Measurements from ENCODE around the gene TSFM.

DNA sequence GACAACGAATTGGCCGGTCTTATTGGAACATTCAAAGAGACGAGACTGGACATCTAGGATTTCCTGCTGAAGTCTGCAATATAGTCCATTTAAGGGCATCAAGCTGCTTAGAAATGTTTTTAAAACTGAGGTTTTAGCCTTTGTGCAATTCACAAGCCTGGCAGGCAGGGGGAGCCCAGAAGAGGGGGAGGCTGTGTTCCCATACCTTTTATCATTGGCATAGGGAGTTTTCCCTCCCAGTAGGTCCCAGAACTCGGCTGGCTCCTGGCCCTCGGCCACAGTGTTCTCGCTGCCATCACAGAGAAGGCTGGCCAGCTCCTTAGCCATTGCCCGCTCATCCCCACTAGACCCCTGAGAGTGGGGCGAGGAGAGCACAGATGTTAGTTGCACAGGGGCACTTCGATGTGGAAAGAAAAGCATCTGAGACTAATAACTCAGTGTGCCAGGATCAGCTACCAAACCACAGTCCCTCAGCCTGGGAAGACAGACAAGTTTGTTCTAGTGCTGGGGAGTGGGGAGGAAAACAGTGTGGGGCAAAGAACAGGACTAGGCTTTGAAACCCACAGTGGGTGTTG, 20.8 kb downstream of the TSFM start:
- TF ChIP-seq, protein P1, sequence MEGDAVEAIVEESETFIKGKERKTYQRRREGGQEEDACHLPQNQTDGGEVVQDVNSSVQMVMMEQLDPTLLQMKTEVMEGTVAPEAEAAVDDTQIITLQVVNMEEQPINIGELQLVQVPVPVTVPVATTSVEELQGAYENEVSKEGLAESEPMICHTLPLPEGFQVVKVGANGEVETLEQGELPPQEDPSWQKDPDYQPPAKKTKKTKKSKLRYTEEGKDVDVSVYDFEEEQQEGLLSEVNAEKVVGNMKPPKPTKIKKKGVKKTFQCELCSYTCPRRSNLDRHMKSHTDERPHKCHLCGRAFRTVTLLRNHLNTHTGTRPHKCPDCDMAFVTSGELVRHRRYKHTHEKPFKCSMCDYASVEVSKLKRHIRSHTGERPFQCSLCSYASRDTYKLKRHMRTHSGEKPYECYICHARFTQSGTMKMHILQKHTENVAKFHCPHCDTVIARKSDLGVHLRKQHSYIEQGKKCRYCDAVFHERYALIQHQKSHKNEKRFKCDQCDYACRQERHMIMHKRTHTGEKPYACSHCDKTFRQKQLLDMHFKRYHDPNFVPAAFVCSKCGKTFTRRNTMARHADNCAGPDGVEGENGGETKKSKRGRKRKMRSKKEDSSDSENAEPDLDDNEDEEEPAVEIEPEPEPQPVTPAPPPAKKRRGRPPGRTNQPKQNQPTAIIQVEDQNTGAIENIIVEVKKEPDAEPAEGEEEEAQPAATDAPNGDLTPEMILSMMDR (IDR thresholded peaks at IDR 0.05): peak; percentile 47 to 82 (median 68)
- no peak for TF ChIP-seq POLR2A (IDR thresholded peaks at IDR 0.05)
- TF ChIP-seq EP300 (IDR thresholded peaks at IDR 0.05): no peak
- peak in 1 of 4 donors; percentile 16 for TF ChIP-seq POLR2AphosphoS5 (IDR thresholded peaks at IDR 0.05)

Measured in sigmoid colon (tissue), 4 donors.